ENCODE data around the gene RNF175. TPM values are rescaled to one million over a fixed set of nuclear protein-coding genes. Genes with fewer than 3 reads are reported as not detected.

Gene RNF175
- total RNA-seq, 4 donors from 2014 or later = 0.39 to 0.63 TPM; not detected in 2

DNA sequence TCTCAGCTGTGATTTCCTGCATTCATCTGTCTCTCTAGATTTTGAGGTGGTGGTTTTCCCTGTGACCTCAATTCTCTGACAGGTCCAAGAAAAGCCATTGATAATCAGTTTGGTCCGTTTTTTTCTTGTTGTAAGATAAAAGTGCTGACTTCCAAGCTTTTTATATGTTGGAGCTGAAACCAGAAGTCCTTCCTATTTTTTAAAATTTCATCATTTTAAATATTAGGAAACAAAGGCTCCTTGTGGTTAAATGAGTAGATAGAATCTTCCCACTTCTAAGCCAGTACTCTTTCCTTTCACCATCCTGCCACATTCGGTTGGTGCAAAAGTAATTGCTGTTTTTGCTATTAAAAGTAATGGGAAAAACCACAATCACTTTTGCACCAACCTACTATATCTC lies 18.3 kb downstream of the RNF175 start:
- 88 to 90% methylated on average over 2 of the region's 2 CpGs for WGBS, 2 donors
- DNase-seq (ENCODE audit: low spot score in 2 of 2) = no peak
- TF ChIP-seq EP300 (IDR thresholded peaks at IDR 0.05) (no peak), POLR2A (IDR thresholded peaks at IDR 0.05) (no peak)
- TF ChIP-seq, protein P1, sequence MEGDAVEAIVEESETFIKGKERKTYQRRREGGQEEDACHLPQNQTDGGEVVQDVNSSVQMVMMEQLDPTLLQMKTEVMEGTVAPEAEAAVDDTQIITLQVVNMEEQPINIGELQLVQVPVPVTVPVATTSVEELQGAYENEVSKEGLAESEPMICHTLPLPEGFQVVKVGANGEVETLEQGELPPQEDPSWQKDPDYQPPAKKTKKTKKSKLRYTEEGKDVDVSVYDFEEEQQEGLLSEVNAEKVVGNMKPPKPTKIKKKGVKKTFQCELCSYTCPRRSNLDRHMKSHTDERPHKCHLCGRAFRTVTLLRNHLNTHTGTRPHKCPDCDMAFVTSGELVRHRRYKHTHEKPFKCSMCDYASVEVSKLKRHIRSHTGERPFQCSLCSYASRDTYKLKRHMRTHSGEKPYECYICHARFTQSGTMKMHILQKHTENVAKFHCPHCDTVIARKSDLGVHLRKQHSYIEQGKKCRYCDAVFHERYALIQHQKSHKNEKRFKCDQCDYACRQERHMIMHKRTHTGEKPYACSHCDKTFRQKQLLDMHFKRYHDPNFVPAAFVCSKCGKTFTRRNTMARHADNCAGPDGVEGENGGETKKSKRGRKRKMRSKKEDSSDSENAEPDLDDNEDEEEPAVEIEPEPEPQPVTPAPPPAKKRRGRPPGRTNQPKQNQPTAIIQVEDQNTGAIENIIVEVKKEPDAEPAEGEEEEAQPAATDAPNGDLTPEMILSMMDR (IDR thresholded peaks at IDR 0.05) = no peak
- H3K4me1 ChIP-seq = no peaks in the 10 kb centered on the region
- H3K27me3 ChIP-seq = no peaks in the 10 kb centered on the region
- peaks cover 0 to 7% (median 2%) of the 10 kb centered on the region in 4 donors for H3K9me3 ChIP-seq
- no peak overlapping the region for H3K4me3 ChIP-seq
- no peak overlapping the region for H3K27ac ChIP-seq
- no peaks in the 10 kb centered on the region for H3K36me3 ChIP-seq

DNA sequence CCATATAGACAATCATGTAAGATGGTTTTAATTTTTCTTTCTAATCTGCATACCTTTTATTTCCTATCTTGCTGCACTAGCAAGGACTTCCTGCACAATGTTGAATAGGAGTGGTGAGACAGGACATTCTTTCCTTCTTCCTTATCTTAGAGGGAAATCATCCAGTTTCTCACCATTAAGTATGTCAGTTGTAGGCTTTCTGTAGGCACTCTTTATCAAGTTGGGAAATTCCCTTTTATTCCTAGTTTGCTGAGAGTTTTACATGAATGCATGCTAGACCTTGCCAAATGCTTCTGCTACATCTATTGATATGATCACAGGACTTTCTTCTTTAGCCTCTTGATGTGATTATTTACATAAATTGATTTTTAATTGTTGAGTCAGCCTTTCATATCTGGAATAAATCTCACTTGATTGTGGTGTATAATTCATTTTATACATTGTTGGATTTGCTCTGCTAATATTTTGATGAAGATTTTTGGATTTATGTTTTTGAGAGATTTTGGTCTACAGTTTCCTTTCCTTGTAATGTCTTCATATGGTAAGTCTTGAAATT lies 23.8 kb downstream of the RNF175 start:
- no peak overlapping the region for H3K27ac ChIP-seq
- no peaks in the 10 kb centered on the region for H3K27me3 ChIP-seq
- no peak overlapping the region for H3K4me3 ChIP-seq
- peaks cover 0 to 9% (median 0%) of the 10 kb centered on the region in 4 donors for H3K4me1 ChIP-seq
- no peaks in the 10 kb centered on the region for H3K36me3 ChIP-seq
- peaks cover 0 to 5% (median 2%) of the 10 kb centered on the region in 4 donors for H3K9me3 ChIP-seq
- TF ChIP-seq, protein P1 (IDR thresholded peaks at IDR 0.05) = no peak
- no peak for TF ChIP-seq POLR2A (IDR thresholded peaks at IDR 0.05)
- no peak for TF ChIP-seq EP300 (IDR thresholded peaks at IDR 0.05)
- DNase-seq (ENCODE audit: low spot score in 2 of 2) = no peak

DNA sequence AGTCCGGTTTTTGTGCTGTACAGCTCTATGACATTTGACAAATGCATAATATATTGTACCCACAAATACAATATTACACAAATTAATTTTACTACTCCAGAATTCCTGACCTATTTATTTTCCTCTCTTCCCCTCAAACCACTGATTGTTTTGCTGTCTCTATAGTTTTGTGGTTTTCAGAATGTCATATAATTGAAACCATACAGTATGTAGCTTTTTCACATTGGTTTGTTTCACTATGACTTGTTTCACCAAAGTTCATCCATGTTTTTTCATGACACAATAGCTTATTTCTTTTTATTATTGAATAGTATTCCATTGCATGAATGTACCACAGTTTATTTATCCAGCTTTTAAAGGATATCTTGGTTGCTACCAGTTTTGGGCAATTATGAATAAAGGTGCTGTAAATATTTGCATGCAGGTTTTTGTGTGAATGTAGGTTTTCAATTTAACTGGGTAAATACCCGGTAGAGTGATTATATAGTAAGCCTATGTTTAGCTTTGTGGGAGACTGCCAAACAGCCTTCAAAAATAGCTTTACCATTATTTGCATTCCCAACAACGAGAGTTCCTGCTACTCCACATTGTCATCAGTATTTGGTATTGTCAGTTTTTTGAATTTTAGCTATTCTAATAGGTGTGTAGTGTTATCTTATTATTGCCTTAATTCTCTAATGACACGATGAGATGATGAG lies 25.9 kb downstream of the RNF175 start:
- H3K9me3 ChIP-seq = peaks cover 0 to 4% (median 0%) of the 10 kb centered on the region in 4 donors
- WGBS, 2 donors = 47 to 56% methylated on average over 4 of the region's 4 CpGs
- DNase-seq (ENCODE audit: low spot score in 2 of 2) = no peak
- no peak overlapping the region for H3K27ac ChIP-seq
- TF ChIP-seq EP300 (IDR thresholded peaks at IDR 0.05) (no peak), POLR2A (IDR thresholded peaks at IDR 0.05) (no peak)
- TF ChIP-seq, protein P1 (IDR thresholded peaks at IDR 0.05) = no peak
- H3K4me3 ChIP-seq = no peak overlapping the region
- H3K27me3 ChIP-seq = no peaks in the 10 kb centered on the region
- H3K4me1 ChIP-seq = peaks cover 0 to 9% (median 0%) of the 10 kb centered on the region in 4 donors
- no peaks in the 10 kb centered on the region for H3K36me3 ChIP-seq

DNA sequence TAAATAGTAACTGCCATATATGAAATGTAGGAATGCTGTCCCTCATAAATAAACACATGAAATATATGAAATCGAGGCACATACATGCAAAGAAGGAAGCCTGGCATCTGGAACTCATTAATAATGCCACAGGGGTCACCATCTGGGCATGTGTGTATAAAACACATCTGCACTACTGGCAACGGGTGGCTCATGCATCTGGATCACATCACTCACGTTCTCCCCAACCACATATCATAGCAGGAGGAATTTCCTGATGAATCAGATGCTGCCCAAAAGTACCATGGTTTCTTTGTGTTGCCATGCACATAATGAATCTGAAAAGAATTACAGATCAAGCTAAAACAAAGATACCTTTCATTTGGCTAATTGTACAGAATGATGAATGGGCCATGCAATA lies 28.6 kb downstream of the RNF175 start:
- H3K27me3 ChIP-seq = no peaks in the 10 kb centered on the region
- no peak overlapping the region for H3K27ac ChIP-seq
- TF ChIP-seq, protein P1 (IDR thresholded peaks at IDR 0.05) = no peak
- TF ChIP-seq POLR2A (IDR thresholded peaks at IDR 0.05) (no peak), EP300 (IDR thresholded peaks at IDR 0.05) (no peak)
- H3K4me3 ChIP-seq = no peak overlapping the region
- H3K36me3 ChIP-seq = no peaks in the 10 kb centered on the region
- WGBS, 2 donors = 4 to 8% methylated on average over 3 of the region's 3 CpGs
- peaks cover 0 to 9% (median 0%) of the 10 kb centered on the region in 4 donors for H3K4me1 ChIP-seq
- no peaks in the 10 kb centered on the region for H3K9me3 ChIP-seq
- no peak for DNase-seq (ENCODE audit: low spot score in 2 of 2)

DNA sequence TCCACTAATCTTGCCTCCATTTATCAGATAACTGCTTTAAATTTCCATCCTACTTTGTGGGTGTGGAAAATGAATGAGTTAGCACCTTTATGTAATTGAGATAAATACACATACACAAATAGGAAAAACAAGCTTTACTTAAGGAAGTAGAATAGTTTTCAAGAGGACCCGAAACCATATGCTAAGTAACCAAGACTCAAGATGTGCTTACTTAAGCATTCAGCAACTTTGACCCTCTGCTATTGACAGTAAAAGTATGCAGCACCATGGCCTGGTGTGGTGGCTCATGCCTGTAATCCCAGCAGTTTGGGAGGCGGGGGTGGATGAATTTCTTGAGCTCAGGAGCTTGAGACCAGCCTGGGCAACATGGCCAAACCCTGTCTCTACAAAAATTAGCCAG lies 29.9 kb downstream of the RNF175 start:
- H3K27ac ChIP-seq = peak overlapping the region in 1 of 4 donors; percentile 30
- no peaks in the 10 kb centered on the region for H3K9me3 ChIP-seq
- 93 to 94% methylated on average over 2 of the region's 2 CpGs for WGBS, 2 donors
- H3K4me3 ChIP-seq = no peak overlapping the region
- peaks cover 0 to 9% (median 0%) of the 10 kb centered on the region in 4 donors for H3K4me1 ChIP-seq
- DNase-seq (ENCODE audit: low spot score in 2 of 2) = no peak
- no peak for TF ChIP-seq EP300 (IDR thresholded peaks at IDR 0.05)
- TF ChIP-seq POLR2A (IDR thresholded peaks at IDR 0.05) = no peak
- TF ChIP-seq, protein P1 (IDR thresholded peaks at IDR 0.05) = no peak
- H3K27me3 ChIP-seq = no peaks in the 10 kb centered on the region
- no peaks in the 10 kb centered on the region for H3K36me3 ChIP-seq
